ENCODE data around the gene SLC4A1AP.
"Not testable (repeated sequence)": the region's sequence is repeated elsewhere in the genome, so short reads cannot be mapped to it uniquely, and the experiment has no call there.

Gene SLC4A1AP

DNA sequence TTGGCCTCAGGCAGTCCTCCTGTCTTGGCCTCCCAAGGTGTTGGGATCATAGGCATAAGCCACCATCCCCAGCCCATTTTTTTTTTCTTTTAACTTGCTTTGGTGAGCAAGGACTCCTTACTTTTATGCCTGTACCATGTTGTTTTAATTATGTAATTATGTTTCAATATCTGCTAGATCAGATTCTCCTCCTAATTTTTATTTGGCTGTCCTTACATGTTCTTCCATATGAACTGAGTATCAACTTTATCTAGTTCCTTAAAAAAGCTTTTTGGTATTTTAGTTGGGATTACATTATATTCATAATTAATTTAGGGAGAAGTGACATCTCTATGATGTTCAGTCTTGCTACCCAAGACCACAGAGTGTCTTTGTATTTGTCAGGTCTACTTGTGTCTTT lies 18.5 kb upstream of the SLC4A1AP start:
- intact Hi-C loops (cut with DNase I): no loop called here
- DNase-seq: no peak

DNA sequence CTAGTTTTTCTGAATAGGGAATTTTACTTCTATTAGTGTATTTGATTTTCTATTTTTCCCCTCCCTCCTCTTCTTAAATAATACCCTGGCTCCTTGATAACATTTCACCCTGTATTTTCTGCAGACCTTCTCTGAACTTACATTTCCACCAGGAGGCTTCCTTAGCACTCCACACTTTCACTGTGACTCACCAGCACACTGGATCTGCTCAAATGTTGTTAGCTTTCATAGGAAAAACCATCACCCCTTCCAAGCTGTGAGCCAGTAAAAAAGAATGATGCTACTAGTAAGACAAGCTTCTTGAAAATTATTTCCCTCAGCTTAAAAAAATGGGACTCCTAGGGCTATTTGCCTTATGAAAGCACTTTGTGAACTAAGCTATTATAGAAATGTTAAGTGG lies 16.4 kb upstream of the SLC4A1AP start:
- intact Hi-C loops (cut with DNase I): no loop called here
- no peak for DNase-seq

DNA sequence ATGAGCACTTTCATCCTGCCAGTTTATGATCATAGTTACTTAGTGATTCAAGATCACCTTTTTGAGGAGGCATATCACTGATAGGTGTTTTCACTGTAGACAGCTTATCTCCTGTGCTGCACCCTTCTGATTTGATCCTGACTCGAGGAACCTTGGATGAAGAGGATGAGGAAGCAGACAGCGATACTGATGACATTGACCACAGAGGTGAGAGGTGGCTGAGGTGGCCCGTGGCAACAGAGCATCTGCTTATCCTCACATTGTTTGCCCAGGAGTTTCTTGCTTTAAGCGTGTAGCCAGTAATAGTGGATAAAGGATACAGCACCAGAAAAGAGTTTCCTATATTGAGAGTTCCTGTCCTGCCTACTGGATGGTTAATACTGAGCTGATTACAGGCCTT lies 16.0 kb upstream of the SLC4A1AP start:
- intact Hi-C loops (cut with DNase I): no loop called here
- DNase-seq: no peak

DNA sequence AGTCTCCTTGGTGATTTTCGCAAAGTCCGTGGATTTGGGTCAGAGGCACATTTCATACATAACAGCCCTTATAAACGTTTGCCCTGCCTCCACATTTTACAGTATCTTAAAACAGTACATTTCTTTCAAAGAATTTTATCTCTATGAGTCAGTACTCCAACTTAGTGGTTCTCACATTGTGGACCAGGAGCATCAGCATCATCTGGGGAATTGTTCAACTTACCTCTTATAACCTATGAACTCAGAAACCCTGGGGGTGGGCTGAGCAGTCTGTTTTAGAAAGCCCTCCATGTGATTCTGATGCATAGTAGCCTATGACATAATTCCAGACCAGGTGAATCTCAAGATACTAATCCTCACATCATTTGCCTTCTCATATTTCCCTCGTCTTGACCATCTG lies 12.6 kb upstream of the SLC4A1AP start:
- intact Hi-C loops (cut with DNase I): no loop called here
- no peak for DNase-seq

DNA sequence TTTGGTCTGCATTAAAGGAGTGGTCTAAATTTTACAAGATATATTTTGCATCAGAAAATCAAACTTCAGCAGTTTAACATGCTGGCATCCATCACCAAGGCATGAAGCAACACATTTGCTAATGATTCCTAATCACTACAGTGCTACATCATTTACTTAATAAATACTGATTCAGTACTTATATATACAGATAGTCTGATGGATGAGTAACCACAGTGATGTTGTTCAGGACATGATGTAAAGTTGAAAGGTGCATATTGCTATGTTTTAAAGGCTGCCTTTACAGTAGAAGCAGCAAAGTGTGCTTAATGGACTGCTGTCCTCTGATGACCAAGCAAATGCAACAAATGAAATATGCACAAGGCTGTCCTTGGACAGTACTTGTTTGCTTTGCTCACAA lies 11.3 kb upstream of the SLC4A1AP start:
- intact Hi-C loops (cut with DNase I): no loop called here
- DNase-seq: no peak

DNA sequence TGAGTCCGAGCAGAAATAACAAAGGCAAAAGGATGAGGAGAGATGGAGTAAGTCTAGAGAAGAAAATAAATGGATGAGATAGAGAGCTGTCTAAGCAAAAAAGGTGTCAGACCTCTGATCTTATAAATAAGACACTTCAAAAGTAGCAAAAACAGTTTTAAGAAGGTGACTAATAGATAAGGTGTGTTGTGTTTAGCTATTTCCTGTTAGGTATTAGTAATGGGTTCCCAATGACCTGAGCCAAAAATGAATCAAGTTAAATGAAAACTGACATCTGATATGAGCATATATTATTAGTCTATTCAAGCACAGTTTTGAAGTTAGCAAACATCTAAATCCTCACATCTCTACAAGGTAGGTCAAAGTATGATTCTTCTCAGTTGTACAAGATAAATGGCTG lies 10.9 kb upstream of the SLC4A1AP start:
- intact Hi-C loops (cut with DNase I): no loop called here
- DNase-seq: no peak

DNA sequence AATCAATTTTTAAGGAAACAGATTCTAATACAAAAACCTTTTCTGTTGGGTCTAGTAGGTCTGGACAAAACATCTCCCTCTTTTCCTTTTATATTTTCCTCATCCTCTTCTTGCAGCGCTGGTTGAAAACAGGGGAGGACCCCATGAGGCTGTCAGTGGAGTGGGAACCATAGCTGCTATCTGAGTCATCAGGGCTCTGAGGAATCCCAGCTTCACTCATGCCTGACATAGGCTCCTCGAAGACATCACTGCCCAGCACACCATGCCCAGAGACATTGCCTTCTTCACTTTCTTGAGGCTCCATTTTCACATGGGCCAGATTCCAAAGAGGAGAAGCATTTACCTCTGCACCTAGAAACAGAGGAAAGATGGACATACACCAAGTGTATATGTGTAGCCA lies 10.3 kb upstream of the SLC4A1AP start:
- intact Hi-C loops (cut with DNase I): no loop called here
- no peak for DNase-seq

DNA sequence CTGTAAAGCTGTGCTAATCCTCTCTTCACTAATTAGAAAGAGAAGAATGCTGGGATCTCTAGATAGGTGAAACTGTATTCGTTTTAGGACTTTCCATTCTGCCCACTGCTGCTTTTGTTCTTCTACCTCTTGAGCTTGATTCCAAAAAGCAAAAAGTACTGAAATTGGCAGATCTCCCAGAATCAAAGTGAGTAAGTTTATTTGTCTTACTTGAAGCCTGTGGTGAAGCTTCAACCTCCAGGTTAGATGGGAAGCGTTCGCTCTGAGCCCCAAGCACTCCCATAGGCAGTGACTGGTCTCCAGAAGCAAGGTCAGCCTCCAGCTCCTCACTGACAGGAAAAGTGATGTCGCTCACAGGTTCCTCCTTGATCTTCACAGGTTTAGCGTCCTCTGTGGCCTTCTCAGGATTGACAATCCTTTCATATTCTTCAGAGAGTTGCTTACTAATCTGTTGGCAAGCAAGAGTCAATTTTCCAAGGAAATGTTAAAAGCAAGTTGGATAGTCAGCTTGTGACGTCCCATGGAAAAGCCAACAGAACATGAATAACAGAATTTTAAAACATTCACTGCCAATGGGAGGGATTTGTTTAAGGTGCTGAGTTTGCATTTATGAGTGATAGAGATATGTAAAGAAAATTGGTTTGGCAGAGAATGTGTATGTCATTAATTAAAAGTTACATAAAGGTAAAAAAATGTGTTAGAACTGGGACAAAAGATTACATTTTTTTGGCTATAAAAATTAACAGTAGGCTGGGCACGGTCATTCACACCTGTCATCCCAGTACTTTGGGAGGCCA lies 8.3 kb upstream of the SLC4A1AP start:
- no peak for DNase-seq
- intact Hi-C loops (cut with DNase I): no loop called here

DNA sequence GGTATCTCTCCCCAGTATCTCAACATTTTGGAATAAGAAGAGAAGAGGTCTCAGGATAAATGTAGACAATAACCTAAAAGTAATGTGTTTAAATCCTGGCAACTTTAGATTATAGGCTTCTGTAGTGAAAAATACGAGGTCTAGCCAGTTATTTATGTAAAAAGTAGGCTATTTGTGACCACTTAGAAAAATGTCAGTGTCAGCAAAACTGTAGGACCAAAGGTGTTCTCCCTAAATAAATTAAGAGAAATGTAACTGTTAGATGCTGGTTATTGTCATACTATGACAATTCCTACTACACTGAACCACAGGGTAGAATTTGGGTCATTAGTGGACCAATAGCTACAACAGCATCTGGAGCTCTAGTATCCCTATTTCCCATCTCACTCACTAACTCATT lies 2.3 kb upstream of the SLC4A1AP start:
- DNase-seq: no peak
- intact Hi-C loops (cut with DNase I): no loop called here

DNA sequence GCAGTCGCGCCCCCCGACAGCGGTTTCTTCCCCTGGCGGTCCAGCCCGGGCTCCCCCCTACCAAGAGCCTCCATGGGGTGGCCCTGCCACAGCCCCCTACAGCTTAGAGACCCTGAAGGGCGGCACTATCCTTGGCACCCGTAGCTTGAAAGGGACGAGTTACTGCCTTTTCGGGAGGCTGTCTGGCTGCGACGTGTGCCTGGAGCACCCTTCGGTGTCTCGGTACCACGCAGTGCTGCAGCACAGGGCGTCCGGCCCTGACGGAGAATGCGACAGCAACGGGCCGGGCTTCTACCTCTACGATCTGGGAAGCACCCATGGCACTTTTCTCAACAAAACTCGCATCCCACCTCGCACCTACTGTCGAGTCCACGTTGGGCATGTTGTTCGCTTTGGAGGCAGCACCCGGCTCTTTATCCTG lies 475 bp downstream of the SLC4A1AP start:
- DNase-seq: peak in 4 of 42 donors; percentile 11 to 17 (median 15)
- intact Hi-C loops (cut with DNase I): no loop called here

DNA sequence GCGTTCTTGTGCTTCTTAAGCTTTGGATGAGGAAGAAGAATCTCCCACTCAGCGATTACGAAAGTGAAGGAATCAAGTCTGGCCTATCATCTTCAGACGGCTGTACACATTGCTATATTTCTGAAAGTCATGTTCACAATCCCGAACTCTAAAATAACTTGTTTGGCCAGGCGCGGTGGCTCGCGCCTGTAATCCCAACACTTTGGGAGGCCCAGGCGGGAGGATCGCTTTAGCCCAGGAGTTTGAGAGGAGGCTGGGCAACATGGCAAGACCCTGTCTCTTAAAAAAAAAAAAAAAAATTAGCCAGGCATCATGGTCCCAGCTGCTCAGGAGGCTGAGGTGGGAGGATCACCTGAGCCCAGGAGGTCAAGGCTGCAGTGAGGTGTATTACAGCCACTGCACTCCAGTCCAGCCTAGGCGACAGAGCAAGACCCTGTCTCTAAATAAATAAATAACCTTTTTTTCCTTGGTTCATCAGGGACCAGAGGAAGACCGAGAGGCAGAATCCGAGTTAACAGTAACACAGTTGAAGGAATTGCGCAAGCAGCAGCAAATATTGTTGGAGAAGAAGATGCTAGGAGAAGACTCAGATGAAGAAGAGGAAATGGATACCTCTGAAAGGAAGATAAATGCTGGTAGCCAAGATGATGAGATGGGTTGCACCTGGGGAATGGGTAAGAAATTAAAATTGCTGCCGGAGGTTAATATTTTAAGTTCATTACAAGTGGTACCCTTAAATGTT lies 1.1 kb downstream of the SLC4A1AP start:
- intact Hi-C loops (cut with DNase I): no loop called here
- no peak for DNase-seq

DNA sequence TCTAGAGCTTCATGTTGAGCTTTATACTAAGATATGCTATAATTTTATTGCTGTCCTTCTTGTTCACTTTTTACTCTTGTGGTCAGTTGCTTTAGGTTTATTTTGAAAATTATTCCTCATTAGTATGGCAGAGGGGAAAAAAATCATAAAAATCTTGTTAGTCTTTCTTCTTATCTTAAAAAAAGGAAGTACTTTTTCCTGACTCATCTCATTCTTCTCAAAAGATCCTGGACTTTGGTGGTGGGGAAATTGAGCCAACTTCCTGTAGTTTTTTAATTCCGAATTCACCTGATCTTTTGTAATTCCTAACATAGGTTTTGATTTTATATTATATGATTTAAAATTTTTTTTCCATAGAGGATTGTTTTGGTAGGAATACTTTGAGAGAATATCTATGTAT lies 3.8 kb downstream of the SLC4A1AP start:
- intact Hi-C loops (cut with DNase I): no loop called here
- DNase-seq: no peak

DNA sequence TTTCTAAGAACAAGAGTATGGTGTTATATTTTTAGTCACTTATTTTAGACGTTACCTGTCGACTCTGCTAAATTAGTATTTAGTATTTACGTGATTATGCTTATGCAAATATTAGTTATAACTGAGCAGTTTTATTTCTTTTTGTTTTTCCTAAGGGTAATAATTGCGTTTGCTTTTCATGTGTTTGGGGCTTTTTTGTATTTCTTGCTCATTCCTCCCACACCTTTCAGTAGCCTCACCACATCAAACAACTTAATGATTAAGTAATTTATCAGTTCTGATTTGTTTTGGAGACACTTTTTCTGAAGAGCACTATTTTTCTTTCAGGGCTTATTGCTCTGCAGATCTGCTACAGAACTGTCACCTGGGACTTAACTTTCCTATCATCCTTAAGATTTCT lies 7.5 kb downstream of the SLC4A1AP start:
- intact Hi-C loops (cut with DNase I): no loop called here

DNA sequence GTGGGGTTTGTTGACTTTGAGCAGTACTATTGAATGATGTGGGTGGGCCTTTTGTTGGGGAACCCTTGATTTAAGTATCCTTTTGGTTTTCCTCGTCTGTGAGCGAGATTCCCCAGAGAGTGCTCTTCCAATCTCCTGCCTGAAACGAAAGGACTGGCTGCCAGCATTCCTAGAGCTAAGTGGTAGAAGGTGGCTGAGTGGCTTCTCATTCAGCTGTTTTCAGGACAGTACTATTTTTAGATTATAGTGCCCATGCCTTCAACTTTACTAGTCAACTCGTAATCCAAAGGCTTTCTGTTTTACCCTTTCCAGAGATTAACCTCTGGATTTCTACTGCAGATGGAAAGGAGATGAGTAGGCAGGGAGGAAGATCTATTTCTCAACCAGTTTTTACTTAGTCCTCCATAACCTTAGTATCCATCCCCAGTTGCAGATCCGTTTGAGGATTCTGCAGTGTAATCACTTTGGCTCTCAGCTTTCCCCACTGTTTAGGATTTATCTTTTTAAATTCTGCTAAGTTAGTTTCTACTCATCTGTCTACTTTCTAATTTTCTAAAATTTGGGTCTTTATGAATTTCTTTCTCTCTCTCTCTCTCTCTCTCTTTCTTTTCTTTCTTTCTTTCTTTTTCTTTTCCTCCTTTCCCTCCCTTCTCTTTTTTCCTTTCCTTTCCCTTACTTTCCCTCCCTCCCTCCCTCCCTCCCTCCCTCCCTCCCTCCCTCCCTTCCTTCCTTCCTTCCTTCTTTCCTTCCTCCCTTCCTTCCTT lies 9.2 kb downstream of the SLC4A1AP start:
- DNase-seq: no peak
- intact Hi-C loops (cut with DNase I): no loop called here

More for the DNA sequence above, 7.5 kb downstream of the SLC4A1AP start:
- DNase-seq: no peak

DNA sequence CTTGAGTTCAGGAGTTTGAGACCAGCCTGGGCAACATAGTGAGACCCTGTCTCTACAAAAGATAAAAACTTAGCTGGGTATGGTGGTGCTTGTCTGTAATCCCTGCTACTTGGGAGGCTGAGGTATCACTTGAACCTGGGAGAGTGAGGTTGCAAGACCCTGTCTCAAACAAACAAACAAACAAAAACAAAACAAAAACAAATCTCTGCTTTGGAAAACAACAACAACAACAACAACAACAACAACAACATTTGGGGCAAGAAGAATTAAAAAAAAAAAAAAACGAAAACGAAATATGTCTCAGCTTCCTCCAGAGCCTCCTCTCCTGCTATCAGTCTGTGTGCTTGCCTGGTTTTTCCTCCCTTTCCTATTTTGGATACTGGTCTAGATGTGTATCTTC lies 16.9 kb downstream of the SLC4A1AP start:
- intact Hi-C loops (cut with DNase I): no loop called here
- DNase-seq: no peak

DNA sequence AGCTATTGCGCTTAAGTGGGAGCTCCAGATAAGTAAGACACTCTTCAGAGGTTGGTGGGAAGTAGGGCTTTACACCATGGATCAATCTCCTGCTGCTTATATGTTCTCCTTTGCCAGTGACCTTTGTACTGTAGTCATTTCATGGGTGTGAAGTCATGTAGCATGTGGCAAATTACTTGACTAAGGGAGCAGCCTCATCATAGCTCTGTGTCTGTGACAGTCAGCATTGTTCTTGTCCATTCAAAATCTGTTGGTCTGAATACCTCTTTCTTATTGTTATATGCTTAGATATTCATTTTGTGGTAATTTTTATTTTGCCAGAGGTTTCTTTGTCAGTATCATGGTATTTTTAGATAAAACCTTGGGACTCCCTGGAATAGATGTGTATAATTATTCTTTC lies 18.2 kb downstream of the SLC4A1AP start:
- intact Hi-C loops (cut with DNase I): no loop called here

DNA sequence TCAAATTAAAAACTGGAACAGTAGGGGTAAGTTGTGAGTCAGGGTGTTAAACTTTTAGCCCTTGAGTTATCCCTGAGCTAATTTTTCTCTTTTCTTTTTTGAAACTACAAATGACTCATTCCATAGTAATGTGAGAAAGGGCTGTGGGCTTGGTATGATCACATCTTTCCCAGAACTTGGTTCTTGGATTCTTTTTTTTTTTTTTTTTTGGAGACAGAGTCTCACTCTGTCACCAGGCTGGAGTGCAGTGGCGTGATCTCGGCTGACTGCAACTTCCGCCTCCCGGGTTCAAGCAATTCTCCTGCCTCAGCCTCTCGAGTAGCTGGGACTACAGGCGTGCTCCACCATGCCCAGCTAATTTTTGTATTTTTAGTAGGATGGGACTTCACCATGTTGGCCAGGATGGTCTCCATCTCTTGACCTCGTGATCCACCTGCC lies 18.7 kb downstream of the SLC4A1AP start:
- peak in 2 of 42 donors; percentile 11 to 20 for DNase-seq

More for the DNA sequence above, 18.2 kb downstream of the SLC4A1AP start:
- DNase-seq: no peak

DNA sequence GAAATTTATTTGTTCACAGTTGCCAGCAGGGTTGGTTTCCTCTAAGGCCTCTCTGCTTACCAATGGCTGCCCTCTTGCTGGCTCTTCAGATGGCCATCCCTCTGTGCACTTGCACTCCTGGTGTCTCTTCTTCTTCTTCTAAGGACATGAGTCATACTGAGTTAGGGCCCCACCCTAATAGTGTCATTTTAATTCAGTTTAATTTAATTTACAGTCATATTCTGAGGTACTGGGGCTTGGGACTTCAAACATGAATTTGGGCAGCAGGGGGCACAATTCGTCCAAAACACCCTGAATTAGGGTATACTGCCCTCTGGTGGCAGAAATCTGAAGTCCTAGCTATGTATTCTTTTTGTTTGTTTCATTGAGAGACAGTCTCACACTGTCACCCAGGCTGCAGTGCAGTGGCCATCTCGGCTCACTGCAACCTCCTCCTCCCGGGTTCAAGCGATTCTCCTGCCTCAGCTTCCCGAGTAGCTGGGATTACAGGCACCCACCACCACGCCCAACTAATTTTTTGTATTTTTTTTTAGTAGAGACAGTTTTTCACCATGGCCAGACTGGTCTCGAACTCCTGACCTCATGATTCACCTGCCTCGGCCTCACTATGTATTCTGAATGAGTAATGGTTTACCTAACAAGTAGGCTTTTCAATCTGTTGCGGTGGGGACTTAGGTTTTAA lies 19.8 kb downstream of the SLC4A1AP start:
- DNase-seq: peak in 37 of 42 donors; percentile 15 to 90 (median 67)
- intact Hi-C loops (cut with DNase I): no loop called here

More for the DNA sequence above, 18.7 kb downstream of the SLC4A1AP start:
- intact Hi-C loops (cut with DNase I): not testable (repeated sequence)

DNA sequence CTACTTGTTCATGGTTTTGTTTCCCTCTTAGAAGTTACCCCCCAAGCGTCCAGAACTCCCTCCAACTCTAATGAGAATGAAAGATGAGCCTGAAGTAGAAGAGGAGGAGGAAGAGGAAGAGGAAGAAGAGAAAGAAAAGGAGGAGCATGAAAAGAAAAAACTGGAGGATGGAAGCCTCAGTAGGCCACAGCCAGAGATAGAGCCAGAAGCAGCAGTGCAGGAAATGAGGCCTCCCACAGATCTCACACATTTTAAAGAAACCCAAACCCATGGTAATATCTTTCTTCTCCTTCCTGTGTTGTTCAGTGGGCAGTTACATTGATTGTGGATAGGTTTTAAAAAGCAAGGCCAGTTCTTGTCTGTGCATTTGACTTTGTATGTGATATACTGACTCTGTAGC lies 21.3 kb downstream of the SLC4A1AP start:
- intact Hi-C loops (cut with DNase I); DNase-seq: not testable (repeated sequence)

Measured in head of caudate nucleus (tissue), 42 donors.